GM19397 (cell line): ENCODE results near the gene MPRIP.

Experiments
- ATAC-seq: cut with Tn5 transposase; IDR thresholded peaks from one replicate; pipeline ENCODE4 v1.9.1; 2021; ENCODE audit warnings: mild to moderate bottlenecking, moderate library complexity; ENCODE audit not compliant: unreplicated experiment

The MPRIP gene

DNA sequence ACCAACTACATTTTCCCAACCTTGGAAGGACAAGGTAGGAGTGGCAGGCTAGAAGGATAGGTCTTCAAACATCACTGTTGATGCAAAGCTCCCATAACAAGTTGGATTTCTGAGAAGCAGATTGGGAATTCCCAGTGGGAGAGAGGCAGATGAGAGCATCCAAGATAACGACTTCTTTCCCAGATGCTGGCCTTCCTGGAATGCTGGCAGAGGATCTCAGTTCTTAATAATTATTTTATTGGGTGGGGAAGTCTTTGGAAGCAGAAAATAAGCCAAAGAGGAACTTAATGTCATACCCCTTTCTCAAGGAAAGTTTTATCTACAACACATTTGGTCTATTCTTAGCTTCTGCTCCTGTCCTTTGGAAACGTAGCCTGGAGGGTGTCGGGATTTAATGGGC is 64.5 kb downstream of the MPRIP start:
- no peak for ATAC-seq

DNA sequence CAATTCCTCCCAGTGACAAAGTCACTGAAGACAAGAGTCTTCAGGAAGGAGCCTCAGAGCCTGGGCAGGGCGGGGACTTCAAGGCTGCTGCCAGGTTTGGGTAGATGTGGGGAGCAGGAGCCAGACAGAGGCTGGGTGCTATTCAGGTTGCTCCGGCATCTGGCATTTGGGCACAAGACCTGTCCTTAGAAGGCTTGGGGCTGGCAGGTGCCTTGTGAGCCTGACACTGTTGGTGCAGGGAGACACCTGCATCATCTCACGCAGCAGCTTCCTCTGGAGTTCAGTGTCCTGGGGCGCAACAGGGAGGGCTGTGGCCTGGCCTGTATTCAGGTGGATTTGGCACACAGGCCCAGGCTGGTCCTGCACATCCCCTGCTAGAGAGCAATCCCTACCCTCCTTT is 65.0 kb downstream of the MPRIP start:
- ATAC-seq, result no peak

DNA sequence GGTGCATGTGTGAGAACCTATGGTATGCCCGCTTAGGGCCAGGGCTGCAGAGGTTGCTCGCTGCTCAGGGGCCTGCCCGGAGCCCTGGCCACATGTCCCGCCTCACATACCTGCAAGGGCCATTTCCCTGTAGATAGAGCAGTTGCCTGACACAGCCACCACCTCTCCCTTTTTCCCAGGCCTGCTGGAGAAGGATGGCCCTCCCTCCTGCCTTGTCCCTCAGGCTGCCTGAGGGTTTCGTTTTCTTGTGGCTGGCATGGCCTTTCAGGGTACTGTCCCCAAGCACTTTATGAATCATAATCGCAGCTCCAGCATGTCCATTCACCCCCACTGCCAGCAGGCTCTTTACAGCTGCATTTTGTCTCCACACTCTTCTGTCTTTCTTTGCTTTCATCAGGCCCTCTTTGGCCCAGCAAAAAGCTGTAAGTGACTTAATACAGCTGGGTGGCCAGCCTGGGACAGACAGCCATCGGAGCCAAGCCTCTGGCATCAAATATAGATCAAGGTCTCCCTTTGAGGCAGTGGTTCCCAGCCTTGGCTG is 65.7 kb downstream of the MPRIP start:
- ATAC-seq, result no peak

DNA sequence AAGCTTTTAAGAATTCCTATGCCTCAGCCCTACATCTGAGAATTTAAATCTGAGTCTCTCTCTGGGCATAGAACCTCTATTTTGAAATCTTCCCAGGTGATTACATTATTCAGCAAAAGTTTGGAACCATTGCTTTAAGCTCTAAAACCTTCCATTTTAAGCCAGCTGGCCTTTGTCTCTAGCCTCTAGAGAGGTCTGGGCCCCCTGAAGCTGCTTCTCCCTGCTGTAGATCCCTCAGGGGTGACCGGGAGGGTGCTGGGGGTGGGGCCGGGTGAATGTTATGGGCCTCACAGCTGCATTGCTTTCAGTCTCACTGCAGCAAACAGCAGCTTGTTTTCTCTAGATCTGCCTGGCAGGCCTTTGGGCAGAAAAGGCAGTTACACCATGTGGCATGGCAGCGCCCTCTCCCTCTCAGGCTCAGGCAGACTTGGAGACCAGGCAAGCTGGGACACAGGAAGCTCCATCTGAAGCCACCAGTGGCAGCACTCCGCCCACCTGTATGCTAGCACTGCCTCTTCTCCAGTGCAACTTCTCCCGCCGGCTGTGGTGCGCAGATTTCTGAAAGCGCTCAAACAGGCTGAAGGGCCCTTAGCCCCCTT is 66.3 kb downstream of the MPRIP start:
- ATAC-seq, result no peak

DNA sequence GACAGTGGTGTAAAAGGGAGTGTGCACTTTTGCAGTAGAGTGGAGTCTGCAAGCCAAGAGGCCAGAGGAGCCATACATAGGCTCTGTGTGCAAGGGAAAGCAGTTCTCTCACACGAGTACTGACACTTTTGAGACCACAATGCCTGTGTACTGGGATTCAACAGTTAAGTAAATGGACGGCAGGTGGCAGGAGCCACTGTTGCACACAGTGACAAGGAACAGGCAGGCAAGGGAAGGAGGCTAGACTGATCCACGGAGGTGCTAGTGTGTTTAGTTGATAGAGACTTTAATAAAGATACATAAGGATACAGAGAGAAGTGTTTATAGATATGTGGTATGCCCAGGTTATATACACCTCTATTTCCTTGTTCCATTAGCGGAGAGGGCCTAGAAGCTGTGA is 67.0 kb downstream of the MPRIP start:
- no peak for ATAC-seq

DNA sequence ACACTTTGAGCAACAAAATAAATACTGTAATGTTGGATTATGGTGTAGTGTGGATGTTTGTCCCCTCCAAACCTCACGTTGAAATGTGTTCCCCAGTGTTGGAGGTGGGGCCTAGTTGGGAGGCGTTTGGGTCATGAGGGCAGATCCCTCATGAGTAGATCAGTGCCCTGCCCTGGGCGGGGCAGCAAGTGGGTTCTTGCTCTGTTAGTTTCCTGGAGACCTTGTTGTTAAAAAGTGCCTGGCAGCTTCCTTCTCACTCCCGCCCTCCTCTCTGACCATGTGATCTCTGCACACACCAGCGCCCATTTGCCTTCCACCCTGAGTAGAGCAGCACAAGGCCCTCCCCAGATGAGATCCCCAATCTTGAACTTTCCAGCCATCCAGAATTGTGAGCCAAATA is 67.7 kb downstream of the MPRIP start:
- no peak for ATAC-seq

DNA sequence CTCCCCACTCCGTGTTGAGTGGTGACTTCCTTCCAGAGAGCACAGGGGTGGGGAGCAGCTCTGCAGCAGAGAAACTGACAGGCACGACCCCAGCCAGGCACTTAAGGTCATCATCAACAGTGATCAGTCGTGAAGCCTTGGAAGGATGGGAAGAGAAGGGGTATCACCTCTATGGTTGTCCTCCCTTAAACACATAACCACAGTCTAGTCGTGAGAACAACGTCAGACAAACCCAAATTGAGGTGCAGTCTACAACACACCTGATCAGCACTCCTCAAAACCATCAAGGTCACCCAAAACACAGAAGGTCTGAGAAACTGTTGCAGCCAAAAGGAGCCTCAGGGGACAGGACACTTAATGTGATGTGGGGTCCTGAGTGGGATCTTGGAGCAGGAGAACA is 68.3 kb downstream of the MPRIP start:
- ATAC-seq, result no peak

DNA sequence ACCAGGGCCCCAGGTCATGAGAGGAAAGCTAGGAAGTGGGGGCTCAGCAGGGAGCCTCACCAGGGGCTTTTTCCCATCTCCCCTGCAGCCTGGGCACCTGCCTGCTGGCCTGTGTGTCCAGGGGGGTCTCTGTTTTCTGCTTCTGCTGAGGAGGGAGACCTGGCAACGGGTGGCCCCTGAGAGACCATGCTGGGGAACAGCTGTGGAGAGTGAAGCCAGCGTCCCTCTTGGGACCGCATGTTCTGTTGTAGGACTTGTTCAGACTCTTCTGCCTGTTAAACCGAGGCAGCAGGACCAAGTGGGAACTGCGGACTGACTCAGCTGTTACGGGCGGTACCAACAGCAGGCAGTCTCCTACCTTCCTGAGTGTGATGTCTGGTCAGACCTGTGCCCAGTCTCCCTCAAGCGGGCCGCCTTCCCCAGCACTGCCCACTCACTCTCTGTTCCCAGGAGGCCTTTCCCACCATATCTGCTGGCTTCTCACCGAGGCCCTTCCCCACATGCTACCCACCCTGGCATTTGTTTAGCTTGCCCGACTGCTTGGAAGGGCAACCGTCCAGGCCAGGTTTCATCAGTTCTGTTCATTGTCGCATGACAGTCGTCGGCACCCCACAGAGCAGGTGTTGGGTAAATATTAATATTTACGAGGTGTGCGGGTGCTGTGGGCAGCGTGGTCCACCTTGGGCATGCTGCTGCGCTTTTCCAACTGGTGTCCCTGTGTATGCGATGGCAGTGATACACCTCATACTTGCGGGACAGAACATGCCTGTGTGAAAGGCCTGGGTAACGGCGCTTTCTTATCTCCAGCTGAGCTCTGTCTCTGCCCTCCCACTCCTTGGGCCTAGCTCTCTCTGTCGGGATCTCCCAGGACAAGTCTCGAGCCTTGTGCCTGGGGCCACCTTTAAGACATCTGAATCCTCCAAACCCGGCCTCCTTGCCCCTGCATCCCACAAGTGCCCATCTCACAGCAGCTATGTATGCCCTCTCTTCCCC is 69.4 kb downstream of the MPRIP start:
- no peak for ATAC-seq

DNA sequence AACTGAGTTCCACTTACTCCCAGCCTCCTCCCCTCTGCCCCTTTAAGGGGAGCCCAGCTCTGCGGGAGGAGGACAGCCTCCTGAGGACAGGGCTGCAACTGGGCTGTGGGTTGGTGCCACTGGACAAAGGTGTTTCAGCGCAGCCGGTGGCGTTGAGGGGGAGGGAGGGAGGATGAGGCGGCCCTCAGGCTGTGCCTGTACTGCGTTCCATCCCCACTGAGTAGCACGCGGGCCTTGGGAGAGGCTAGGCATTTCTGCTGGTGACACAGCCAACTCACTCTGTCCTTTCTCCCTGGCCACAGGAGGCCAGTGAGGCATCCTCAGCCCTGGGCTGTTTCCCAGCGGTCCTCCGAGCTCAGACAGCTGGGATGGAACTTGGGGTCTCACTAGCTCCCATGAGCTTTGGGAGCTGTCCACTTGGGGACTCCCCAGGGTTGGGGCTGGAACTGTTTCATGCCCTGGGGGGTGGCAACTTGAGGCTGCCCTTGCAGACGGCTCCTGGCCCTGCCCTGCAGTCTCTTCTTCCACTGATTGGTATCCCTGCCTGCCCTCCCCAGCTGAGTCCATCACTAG is 70.5 kb downstream of the MPRIP start:
- ATAC-seq, result no peak

DNA sequence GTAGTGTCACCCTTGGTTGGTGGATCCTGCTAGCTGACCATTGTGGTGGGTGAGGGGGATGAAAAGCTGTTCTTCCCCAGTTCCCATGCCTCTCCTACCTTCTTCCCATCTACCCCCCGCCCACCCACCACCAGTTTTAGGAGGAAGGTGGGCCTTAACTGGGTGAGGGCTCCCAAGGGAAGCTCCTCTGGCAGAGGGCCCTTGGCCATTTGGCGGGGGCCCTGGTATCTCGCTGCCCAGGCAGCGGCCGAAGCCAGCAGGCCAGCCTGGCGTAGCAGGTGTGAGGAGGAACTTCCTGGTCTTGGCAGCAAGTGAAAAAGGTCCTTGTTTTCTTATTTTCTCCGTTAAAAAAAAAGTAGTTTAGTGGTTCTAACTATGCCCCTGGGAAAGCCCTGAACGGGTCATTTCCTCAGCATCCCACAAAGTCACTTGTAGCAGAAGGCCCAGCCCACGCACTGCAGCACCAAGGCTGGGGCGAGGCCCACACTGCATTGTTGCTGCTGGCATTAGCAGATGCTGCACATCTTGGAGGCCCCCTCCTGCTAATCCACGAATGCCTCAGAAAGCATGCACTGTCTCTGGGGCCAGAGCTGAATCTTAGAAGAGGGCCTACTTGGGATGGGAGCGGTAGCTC is 72.5 kb downstream of the MPRIP start:
- no peak for ATAC-seq

DNA sequence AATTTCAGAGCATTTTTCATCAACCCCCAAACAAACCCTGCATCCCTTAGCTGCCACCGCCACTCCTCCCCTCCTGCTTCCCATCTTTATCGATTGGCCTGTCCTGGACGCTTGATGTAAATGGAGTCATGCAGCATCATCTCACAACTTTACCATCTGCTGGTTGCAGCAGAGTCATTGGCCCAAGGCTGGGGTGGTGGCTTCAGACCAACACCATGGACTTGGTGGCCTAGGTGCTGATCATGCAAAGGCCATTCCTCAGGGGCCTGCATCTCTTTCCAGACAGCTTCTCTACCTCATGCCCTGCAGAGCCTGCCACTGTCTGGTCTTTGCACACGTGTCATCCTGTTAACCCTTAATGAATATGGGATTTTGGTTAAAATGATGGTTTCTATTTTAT is 73.4 kb downstream of the MPRIP start:
- ATAC-seq, result no peak

DNA sequence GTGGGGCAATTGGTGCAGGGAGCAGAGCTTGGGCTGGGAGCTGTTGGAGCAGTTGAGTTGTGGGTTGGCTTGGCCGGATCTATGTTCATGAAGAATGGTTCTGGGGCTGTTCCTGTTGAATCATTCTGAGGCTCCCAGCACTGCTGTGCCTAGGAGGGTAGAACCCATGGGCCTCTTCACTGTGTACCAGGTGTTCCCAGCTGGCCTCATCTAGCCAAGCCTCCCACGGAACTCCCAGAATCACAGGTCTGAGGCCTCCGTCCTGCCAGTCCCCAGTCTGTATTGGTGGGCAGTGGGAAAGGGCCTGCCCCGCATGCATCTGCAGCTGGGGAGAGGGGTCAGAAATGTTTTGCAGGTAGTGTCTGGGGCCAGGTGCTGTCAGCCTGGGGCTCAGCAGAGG is 74.1 kb downstream of the MPRIP start:
- no peak for ATAC-seq

DNA sequence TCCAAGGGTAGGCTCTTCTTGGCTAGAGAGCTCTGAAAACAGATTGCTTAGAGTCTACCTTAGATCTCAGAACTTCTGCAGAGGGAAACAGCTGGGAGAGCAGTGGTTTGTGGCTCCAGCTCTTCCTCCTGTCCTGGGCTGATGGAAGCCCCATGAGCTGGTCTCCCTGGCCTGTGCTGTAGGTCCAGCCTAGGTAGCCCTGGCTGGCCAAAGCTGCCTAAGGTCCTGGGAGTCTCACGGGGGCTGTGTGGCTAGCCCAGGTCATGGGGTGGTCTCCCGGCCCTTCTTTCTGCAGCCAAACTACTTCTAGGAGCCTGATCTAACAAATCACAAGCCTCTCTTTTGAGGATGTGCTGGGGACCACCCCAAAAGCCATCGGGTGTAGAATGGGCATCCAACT is 75.7 kb downstream of the MPRIP start:
- ATAC-seq, result no peak

DNA sequence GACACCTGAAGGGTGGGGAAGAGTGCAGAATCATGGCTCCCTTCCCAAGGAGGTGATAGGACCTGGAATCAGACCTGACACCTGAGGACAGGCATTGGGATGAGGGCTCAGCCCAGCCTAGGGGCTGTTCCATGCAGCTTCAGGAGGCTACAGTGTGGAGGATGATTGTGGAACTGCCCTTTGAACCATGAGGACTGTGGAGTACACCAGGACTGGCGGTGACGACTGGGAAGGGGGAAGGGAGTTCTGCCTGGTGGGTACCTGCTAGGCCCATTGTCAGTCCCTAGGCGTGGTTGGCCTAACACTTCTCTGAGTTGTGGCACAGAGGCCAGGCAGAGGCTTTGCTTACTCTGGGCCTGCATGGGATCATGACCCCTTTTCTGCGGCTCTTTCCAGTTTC is 76.1 kb downstream of the MPRIP start:
- ATAC-seq, result no peak

DNA sequence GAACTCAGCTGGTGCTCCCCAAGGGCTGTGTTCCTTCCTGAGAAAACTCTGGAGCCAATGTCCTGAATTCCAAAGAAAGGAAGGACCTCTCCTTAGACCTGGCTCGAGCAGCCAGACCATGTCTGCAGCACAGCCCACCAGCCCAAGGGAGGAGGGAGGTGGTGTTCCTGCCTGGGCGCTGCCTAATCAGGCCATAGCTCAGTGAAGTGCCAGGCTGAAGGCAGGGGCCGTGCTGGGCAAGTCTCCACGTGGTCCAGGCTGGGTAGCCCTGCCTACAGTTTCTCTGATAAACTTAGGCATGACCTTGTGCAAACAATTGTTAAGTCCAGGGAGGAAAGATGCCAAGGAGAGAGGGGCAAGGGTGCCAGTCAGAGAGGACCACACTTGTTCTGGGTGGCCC is 76.8 kb downstream of the MPRIP start:
- ATAC-seq, result no peak

DNA sequence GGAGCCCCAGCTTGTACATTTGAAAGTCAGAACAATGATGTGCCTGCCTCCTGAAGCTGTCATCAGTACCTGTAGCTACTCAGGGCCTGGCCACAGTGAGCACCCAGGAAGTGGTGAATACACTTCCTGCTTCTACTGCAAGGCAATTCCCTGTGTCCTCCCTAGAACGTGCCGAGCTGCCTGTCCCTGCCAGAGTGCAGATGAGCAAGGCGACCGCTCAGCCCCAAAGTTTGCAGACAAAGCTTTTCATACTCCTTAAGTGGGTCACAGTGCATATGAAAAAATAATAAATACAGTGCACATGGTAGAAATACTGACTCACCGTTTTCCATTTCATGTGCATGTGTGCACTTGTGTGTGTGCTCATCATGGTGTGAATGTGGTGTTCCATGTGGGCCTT is 77.3 kb downstream of the MPRIP start:
- no peak for ATAC-seq

DNA sequence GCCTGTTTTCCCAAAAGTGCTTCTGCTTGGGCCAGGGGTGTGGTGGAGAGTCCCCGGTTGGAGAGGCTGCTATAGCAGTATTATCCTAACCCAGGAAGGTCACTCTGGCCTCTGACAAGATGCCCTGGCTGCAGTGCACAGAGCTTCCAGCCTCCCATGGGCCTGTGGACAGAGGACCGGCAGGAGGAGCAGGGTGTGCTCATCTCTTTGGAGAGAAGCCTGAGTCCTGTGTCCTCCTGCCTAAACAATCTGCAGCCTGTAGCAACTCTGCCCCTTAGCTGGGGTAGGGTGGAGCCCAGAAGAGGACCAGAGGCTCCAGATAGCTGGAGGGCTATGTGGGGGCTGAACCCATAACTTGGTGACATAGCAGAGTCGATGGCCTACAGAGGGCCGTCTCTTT is 78.0 kb downstream of the MPRIP start:
- ATAC-seq, result no peak

DNA sequence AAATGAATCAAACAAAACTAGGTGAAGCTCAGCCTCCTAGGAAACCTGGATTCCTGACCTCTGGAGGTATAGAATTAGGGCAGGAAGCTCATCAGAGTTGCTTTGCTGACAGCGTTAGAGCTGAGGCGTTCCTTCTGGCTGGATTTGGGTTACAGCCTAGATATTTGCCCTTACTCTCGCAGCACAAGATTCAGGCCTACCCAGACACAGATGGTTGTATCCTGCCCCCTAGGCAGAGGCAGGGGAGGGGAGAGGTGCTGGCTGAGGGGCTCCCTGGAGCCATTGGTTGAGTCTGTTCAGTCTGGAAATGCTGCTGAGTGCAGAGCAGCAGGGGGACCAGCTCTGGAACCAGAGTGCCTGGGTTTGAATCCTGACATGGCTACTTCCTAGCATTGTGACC is 78.4 kb downstream of the MPRIP start:
- no peak for ATAC-seq

DNA sequence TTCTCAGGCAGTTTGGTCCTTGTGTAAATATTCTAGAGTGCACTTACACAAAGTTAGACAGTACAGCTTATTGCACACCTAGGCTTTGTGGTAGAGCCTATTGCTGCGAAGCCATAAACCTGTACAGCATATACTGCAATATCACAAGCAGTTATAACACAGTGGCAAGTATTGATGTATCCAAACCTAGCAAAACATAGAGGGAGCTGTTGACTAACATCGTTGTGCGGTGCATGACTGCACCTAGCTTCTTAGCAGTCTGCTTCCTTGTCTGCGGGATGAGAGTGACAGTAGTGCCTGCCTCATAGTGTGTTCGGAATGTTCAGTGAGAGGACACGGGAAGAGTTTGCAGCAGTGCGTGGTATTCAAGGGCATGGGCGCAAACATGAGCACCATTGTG is 78.9 kb downstream of the MPRIP start:
- ATAC-seq, result no peak

DNA sequence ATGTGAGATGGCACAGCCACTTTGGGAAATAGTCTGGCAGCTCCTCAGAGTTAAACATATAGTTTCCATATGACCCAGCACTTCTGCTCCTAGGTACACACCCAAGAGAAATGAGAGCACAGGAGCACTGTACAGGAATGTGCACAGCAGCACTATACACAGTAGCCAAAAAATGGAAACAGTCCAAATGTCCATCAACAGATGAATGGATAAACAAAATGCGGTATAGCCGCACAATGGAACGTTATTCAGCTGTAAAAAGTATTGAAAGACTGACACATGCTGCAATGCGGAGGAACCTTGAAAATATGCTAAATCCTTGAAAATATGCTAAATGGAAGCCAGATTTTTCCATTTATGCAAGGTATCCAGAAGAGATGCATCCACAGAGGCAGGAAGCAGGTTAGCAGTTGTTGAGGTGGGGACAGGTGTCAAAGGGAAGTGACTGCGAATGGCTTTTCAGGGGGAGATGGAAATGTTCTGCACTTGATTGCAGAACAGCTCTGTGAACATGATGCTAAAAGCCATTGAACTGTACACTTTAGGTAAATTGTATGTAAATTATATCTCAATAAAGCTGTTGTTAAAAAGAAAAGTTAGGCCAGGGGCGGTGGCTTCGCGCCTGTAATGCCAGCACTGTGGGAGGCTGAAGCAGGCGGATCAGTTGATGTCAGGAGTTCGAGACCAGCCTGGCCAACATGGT is 80.7 kb downstream of the MPRIP start:
- no peak for ATAC-seq

DNA sequence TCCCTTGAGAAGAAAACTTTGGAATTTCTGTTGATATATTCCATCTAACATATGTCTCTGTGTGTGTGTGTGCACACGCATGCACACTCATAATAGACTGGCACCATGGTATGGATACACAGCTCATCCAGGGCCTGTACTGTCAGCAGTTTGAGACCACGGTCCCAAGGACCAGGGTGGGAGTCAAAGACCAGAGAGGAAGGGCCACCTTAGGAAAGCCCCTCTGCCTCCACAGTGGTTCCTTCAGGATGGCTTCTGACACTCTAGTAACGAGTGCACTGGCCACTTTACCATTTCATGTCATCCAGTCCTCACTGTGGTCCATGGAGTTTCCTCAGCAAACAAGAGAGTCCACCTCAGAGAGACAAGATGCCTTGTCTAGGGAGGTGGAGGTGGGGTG is 82.1 kb downstream of the MPRIP start:
- no peak for ATAC-seq
